ENCODE results near the gene TFPI.

TFPI gene

GRCh38 chr2:187502467-187502866 is 51.8 kb downstream of the TFPI start:
- DNase-seq, result peak in 1 of 2 donors; percentile 8

- no peak for DNase-seq
These were observed 53.5 kb downstream of the TFPI start for GRCh38 chr2:187500585-187501359.

DNA sequence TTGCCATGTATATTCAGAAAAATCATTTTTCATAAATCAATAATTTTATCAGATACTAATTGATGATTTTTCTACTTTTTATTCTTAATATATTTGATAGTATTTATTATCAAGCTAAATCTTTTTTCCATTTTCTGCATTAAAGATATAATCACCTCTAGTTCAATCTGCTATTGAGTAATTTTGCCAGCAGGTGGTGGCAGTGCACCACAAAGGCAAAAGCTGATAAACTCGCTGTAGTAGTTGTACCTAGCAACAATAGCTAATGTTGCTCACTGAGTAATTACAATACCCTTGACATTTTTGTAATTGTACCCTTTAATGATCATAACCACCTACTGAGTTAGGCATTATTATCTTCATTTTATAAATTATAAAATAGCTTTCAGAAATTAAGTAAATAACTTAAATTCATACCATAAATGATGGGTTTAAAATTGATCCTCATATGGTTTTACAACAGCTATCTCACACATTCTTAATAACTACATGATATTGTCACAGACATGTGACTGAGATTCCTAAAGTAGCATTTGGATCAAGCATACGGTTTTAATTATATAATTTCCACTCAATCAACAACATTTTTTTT is 54.2 kb downstream of the TFPI start:
- DNase-seq, result peak; percentile 42 to 80

DNA sequence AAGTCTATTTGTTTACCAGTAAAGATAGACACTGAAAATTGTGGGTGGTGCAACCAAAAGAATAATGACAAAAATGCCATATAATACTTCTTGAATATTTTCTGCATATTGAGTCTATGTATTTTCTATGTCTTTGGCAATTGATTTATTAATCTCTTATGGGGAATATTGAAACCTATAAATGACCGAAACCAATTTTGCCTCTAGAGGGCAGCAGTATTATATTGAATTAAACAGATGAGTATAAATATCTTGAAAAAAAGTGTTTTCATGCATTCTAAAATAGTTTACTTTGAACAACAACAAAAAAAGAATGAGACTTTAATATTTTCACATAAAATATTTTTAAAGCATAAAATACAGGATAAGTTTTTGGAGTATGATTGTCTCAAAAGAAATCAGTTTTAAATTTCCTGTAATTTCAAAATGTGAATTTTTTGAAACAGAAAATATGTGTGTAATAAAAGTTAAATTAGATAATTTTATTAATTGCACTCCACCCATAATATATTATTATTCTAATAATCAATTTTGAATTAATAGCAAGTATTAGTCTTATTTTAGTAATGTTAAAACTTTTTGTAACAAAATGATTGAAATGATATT is 56.3 kb downstream of the TFPI start:
- DNase-seq, result peak in 1 of 2 donors; percentile 61

DNA sequence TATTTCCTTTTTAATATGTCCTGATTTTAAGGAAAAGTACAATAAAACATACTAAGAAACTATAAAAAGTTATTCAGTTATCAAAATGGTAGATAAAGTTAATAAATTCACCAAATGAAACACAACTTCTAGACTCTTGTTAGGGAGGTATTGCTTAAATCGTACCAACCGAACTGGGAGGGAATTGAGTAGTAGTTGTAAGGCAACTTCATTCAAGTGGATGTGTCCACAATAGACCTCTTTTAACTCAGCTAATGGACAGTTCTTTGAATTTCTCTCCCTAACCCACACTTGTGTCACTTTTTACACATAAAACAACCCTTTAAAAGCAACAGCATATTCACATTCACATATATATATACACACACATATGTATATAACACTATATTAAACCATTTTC is 57.1 kb downstream of the TFPI start:
- DNase-seq, result no peak

GRCh38 chr2:187495324-187495723 is 58.9 kb downstream of the TFPI start:
- no peak for DNase-seq

GRCh38 chr2:187493877-187494568 is 60.2 kb downstream of the TFPI start:
- DNase-seq, result no peak

- DNase-seq, result no peak
These were observed 61.1 kb downstream of the TFPI start for GRCh38 chr2:187493180-187493579.

GRCh38 chr2:187486241-187486640 is 68.0 kb downstream of the TFPI start:
- DNase-seq, result no peak

- no peak for DNase-seq
These were observed 68.7 kb downstream of the TFPI start for GRCh38 chr2:187485523-187485922.

- no peak for DNase-seq
These were observed 70.7 kb downstream of the TFPI start for GRCh38 chr2:187483537-187483936.

GRCh38 chr2:187482796-187483195 is 71.4 kb downstream of the TFPI start:
- peak; percentile 31 to 47 for DNase-seq

- no peak for DNase-seq
These were observed 72.7 kb downstream of the TFPI start for GRCh38 chr2:187481543-187481942.

DNA sequence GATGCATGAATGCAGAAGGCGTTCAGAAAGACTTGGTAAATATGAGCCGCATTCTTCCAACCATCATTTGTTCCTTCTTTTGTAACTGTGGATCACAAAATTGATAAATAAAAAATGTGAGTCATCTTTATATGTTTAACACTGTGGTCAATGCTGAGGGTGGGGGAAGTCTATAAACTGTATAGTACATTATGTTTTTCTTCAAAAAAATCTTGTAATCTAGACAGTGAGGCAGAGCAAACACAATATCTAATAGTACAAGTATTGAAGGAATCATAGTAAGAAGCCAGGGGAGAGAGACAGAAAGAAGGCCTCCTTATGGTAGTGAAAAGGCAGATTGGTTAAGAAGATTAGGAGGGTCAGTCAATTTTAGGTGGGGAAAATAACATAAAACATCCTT is 75.5 kb downstream of the TFPI start:
- no peak for DNase-seq

- no peak for DNase-seq
These were observed 77.2 kb downstream of the TFPI start for GRCh38 chr2:187477051-187477450.

DNA sequence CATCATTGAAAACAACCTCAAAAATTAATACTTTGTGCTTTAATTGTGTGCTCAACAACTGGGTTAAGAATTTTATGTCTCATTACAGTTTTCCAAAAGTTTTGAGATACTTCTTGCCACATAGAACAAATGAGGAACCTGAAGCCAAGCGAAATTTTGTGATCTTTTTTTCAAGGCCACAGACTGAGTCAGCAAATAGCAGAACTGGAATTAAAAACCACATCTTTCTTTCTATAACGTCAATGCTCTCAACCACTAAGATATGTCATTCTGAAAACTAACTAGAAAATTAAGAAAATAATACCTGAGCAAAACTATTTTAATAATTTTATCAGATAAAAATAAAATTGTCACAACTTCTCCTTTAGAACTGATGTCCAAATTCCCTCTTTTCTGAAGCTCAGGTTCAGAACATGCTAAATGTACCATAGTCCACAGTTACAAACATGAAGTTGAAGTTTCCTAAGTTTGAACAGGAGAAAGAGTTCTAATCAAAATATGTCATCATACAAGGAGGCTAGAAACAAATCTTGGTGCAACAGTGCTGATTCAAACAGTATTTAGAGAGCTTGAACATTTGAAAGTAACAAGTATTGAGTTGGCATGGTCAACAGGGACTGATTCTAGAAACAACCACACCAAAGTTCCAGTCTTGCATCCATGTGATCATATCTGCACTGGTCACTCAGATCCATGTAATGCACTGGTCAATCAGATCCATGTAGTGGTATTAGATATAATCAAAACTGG is 78.6 kb downstream of the TFPI start:
- DNase-seq, result peak; percentile 52 to 69

GRCh38 chr2:187470698-187471097 is 83.5 kb downstream of the TFPI start:
- DNase-seq, result no peak

GRCh38 chr2:187469538-187469937 is 84.7 kb downstream of the TFPI start:
- no peak for DNase-seq

- no peak for DNase-seq
These were observed 86.0 kb downstream of the TFPI start for GRCh38 chr2:187468262-187468661.

DNA sequence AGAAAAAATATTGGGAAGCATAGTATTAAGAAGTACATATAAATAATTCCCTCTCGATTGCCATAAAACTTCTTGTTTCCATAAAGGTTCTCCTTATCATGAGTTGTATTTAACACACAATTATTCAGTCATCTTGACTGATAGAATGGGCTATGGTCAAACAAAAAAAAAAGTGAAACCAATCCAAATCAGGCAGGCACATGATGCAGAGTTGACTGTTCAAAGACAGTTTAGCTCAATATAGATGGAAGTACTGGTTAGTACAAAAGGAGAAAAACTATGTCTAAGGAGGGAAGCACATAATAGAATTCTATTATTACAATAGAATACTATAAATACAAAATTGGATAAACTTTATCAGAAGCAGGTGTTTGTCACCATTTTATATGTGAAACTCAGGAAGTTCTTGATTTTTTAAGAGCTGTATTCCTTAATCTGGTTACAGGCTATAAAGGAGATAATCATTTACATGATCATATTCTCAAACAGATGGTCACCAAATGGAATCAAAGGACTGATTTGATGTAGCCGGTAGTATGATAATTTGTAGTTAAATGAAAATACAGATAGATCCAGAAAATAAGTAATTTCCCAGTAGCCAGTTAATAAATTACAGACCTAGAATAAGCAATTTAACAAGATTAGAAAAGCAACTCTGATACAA is 88.0 kb downstream of the TFPI start:
- DNase-seq, result no peak

DNA sequence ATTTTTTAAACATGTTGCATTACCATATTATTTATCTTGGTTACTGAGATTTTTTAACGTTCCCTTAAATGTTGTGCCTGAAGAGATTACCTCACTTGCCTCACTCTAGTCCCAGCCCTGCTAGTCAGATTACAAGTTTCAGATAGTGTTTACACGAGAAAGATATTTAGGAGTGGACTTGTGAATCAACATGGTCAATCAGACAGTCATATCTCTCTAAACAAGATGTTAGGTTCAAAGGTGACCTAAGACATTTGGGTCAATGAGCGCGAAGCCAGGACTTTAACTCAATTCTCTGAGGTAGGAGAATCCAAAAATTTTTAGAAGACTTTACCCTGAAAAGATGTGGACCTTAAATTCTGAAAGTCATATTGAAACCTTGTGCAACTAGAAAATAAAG is 91.4 kb downstream of the TFPI start:
- DNase-seq, result no peak

All from inflammatory macrophage treated with lipopolysaccharide for 1 hour (primary cell).